ENCODE measurements around the gene DRD3.

Gene DRD3

DNA sequence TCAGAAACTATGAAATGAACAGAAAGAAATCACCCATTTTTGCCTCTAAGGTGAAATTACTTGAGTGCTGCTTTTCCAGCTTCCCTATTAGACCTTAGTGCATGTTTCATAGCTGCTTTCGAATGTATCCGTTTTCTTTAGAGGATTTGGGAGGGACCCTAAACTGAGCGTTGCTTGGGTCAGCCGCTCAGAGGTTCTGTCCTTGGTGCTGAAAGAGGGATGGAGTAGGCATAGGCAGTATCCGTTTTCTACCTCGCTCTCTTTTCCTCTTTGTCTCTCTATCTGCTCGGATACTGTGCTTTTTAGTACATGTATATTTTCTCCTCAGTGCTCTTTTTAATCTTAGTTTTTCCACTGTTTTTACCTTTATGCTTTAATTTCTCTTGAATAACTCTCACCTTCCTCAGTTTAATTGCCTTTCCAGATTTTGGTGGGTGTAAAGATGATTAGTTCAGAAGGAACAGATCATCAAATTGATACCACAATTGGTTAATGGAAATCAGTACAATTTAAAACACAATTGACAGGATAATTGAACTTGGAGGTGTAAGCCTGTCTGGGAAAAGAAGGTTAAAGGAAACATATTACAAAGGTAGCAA, at the start of gene DRD3:
Gene DRD3 (minus strand): TSS at position 283 of the 599 bp plus-strand sequence. CDS start 7,060 bp downstream, outside the sequence.
- peaks cover 11% of the 10 kb centered on the region for H3K27me3 Mint-ChIP-seq (ENCODE audit: low read depth)
- peaks cover 5% of the 10 kb centered on the region for H3K4me1 Mint-ChIP-seq (ENCODE audit: low read depth)
- no peak within 1 kb of the TSS for H3K27ac Mint-ChIP-seq
- H3K9me3 Mint-ChIP-seq: no peaks in the 10 kb centered on the region
- no peak for DNase-seq (ENCODE audit: low spot score)
- no peaks in the 10 kb centered on the region for H3K36me3 Mint-ChIP-seq (ENCODE audit: low read depth)
- H3K4me3 Mint-ChIP-seq: no peak within 1 kb of the TSS

DNA sequence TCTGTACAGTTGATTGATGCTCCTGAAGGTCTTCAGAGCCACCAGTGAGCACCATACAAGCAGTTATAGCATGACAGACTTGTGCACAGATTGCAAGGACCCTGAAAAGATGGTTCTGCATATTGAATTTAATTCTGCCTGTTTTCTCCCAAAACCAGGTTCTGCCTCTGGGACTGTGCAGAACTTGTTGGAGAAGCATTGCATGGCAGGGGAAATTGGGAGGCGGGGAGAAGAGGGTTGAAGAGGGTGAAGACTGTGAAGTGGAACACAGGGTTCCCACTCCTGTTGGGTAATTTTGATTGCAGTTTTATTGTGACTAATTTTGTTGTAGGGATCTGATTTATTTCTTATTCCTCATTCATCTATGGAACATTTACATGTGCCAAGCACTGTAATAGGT, 48.2 kb upstream of the DRD3 start:
- DNase-seq (ENCODE audit: low spot score): no peak
- peak overlapping the region; percentile 53 for H3K27ac Mint-ChIP-seq
- H3K9me3 Mint-ChIP-seq: peaks cover 31% of the 10 kb centered on the region
- peak overlapping the region; percentile 76 for H3K4me3 Mint-ChIP-seq
- no peaks in the 10 kb centered on the region for H3K27me3 Mint-ChIP-seq (ENCODE audit: low read depth)
- H3K4me1 Mint-ChIP-seq (ENCODE audit: low read depth): peaks cover 70% of the 10 kb centered on the region
- H3K36me3 Mint-ChIP-seq (ENCODE audit: low read depth): peaks cover 41% of the 10 kb centered on the region

DNA sequence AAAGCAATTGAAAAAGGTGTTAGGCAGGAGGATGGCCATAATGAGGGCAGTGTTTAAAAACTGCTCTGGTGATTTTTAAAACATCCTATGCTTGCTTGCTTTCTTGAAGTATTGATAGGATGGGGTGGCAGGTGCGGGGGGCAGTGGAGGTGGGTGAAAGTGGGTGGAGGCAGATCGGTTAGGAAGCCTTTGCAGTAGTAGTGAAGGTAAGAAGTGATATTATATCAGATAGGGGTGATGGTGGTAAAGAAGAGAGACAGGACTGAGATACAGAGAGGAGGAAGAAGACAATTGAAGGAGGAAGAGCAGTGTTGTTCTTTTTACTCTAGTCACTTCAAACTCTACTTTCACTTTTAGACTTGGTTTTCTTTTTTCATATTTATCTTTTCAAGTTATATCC, 47.5 kb upstream of the DRD3 start:
- Mint-ChIP-seq H3K27me3 (ENCODE audit: low read depth) (no peaks in the 10 kb centered on the region), H3K9me3 (peaks cover 31% of the 10 kb centered on the region), H3K4me1 (ENCODE audit: low read depth) (peaks cover 70% of the 10 kb centered on the region), H3K36me3 (ENCODE audit: low read depth) (peaks cover 43% of the 10 kb centered on the region), H3K27ac (peak overlapping the region; percentile 97), H3K4me3 (peak overlapping the region; percentile 76)
- DNase-seq (ENCODE audit: low spot score): no peak

DNA sequence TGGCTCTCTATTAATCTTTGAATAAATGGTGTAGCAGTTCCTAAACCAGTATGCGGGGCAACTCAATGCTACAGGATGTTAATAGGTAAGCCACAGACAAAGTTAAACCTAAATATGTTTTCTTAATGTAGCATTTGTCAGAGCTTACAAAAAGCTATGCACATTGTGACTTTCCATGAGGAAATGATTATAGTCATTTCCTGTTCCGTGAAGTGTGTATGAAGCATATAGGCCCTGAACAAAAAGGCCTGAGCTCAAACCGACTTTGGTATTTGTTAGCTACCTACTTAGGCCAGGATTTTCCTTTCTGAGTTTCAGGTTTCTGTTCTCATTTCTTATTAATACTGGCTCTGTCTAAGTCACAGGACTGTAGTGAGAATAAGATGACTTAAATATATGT, 44.3 kb upstream of the DRD3 start:
- H3K4me1 Mint-ChIP-seq (ENCODE audit: low read depth): peaks cover 73% of the 10 kb centered on the region
- H3K27me3 Mint-ChIP-seq (ENCODE audit: low read depth): no peaks in the 10 kb centered on the region
- peak overlapping the region; percentile 97 for H3K27ac Mint-ChIP-seq
- peak; percentile 37 for DNase-seq (ENCODE audit: low spot score)
- peak overlapping the region; percentile 50 for H3K4me3 Mint-ChIP-seq
- H3K9me3 Mint-ChIP-seq: peaks cover 31% of the 10 kb centered on the region
- H3K36me3 Mint-ChIP-seq (ENCODE audit: low read depth): peaks cover 37% of the 10 kb centered on the region

DNA sequence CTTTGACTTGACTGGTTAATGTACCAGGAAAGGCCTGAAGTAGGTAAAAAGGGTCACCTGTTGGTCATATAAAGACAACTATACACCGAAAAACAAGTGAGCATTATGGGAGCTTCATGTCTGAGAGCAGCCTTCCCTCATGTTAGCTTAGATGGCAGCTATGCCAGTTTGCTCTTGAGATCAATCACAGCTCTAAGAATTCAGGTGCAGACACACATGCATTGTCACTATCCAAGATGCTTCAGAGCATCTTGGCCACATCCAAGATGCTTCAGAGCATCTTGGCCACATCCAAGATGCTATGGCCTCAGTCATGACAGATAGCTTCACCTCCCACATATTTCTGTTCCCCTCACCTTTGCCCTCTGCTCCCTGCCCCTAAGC, 43.0 kb upstream of the DRD3 start:
- Mint-ChIP-seq H3K36me3 (ENCODE audit: low read depth) (peaks cover 38% of the 10 kb centered on the region), H3K9me3 (peaks cover 27% of the 10 kb centered on the region), H3K27me3 (ENCODE audit: low read depth) (no peaks in the 10 kb centered on the region), H3K4me1 (ENCODE audit: low read depth) (peaks cover 63% of the 10 kb centered on the region), H3K27ac (peak overlapping the region; percentile 97), H3K4me3 (peak overlapping the region; percentile 55)
- DNase-seq (ENCODE audit: low spot score): no peak

DNA sequence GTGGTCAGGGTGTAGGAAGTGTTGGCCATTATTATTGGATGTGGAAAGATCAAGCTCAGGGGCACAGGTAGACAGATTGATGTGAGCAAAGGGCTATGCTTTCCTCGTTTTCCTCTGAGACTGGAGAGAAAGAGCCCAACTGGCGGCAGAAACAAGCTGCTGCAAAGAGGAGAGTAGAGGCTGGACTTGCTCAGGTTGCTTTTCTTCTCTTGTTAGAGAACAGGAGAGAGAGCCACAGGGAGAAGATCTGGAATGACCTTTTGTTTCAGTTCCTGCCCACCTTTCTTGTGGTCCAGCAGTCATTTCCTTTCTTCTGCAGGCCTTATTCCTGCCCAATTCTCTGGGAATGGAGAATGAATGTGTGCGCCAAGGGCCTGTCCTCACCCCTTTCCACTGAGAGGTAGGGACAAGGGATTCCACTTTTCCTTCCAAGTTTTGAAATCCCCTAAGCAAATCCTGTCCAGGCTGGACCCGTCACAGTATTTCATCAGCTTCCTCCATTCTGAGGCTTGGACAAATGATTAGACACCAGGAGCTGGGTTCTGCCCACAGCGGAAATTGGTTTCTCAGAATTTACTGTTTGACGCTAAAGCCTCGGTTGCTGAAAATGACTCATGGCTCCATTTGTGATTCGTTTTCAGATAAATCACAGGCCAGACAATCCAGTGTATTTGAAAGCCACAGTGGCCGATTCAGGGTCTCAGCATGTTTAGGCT, 42.5 kb upstream of the DRD3 start:
- H3K9me3 Mint-ChIP-seq: peaks cover 27% of the 10 kb centered on the region
- peak overlapping the region; percentile 55 for H3K4me3 Mint-ChIP-seq
- peak; percentile 71 for DNase-seq (ENCODE audit: low spot score)
- H3K27ac Mint-ChIP-seq: peak overlapping the region; percentile 97
- H3K4me1 Mint-ChIP-seq (ENCODE audit: low read depth): peaks cover 58% of the 10 kb centered on the region
- no peaks in the 10 kb centered on the region for H3K27me3 Mint-ChIP-seq (ENCODE audit: low read depth)
- H3K36me3 Mint-ChIP-seq (ENCODE audit: low read depth): peaks cover 34% of the 10 kb centered on the region

DNA sequence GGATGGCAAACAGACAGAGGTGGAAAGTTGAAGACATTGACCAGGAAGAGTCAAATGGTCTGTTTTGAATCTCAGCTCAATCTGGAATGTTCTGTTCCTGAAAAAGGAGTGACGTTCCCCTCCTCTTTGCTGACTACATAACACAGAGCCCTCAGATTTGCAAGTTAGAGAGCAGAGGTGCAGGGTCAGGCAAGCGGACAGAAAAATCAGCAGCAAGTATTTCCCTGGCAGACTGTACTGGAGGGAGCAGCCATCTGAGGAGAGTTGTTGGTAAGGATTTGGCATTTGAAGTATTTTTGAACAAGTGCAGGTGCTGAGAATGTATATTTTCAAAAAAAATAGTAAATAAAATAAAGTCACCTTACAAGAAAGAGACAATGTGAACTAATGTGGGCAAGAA, 40.9 kb upstream of the DRD3 start:
- peaks cover 14% of the 10 kb centered on the region for H3K9me3 Mint-ChIP-seq
- H3K27me3 Mint-ChIP-seq (ENCODE audit: low read depth): no peaks in the 10 kb centered on the region
- peaks cover 20% of the 10 kb centered on the region for H3K36me3 Mint-ChIP-seq (ENCODE audit: low read depth)
- peaks cover 46% of the 10 kb centered on the region for H3K4me1 Mint-ChIP-seq (ENCODE audit: low read depth)
- no peak for DNase-seq (ENCODE audit: low spot score)
- H3K4me3 Mint-ChIP-seq: no peak overlapping the region
- H3K27ac Mint-ChIP-seq: peak overlapping the region; percentile 56

DNA sequence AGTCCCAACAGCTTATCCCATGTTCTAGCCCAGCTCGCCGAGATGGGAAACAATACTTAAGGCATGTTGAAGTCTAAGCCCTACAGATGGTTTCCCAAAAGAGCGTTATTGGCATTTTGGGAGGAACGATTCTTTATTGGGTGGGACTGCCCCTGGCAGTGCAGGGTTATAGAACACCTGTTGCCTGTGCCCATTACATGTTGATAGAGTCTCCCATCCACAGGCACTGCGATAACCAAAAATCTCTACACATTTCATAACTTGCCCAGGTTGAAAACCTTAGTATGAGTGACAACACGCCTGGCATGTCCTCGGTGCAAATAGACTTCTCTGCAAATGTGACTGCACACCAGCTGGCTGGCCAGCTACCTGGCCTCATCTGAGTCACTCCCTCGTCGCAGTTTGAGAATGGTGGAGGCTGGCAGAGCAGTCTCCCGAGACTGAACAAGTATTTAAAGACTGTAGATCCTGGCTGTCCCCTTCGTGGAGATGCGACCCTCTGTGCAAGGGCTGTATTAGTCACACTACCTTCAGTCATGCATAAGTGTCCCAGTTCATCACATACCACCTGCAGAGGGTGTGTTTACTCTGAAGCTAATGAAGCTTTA, 39.8 kb upstream of the DRD3 start:
- H3K27ac Mint-ChIP-seq: no peak overlapping the region
- peaks cover 4% of the 10 kb centered on the region for H3K9me3 Mint-ChIP-seq
- H3K4me1 Mint-ChIP-seq (ENCODE audit: low read depth): peaks cover 41% of the 10 kb centered on the region
- no peaks in the 10 kb centered on the region for H3K27me3 Mint-ChIP-seq (ENCODE audit: low read depth)
- no peak for DNase-seq (ENCODE audit: low spot score)
- H3K36me3 Mint-ChIP-seq (ENCODE audit: low read depth): peaks cover 11% of the 10 kb centered on the region
- H3K4me3 Mint-ChIP-seq: no peak overlapping the region

DNA sequence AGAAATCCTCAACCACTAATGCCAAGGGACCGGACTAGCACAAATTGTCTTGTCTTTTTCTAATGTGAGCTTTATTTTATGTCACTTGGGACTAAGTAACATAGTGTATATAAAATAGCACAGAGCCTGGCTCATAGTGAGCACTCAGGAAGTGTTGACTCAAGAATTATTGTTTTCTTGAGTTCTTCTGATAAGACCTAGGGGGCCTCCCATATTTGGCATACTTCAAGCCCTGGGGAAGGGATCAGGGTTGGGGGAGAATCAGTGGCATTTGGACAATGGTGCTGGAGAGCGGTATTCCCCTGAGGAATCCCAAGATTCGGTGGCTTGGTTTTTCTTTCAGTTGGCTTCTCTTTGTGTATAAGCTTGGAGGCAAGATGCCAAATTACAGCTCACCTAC, 39.2 kb upstream of the DRD3 start:
- no peak overlapping the region for H3K27ac Mint-ChIP-seq
- no peaks in the 10 kb centered on the region for H3K9me3 Mint-ChIP-seq
- H3K36me3 Mint-ChIP-seq (ENCODE audit: low read depth): peaks cover 8% of the 10 kb centered on the region
- peaks cover 42% of the 10 kb centered on the region for H3K4me1 Mint-ChIP-seq (ENCODE audit: low read depth)
- H3K27me3 Mint-ChIP-seq (ENCODE audit: low read depth): no peaks in the 10 kb centered on the region
- peak overlapping the region; percentile 24 for H3K4me3 Mint-ChIP-seq
- DNase-seq (ENCODE audit: low spot score): no peak

DNA sequence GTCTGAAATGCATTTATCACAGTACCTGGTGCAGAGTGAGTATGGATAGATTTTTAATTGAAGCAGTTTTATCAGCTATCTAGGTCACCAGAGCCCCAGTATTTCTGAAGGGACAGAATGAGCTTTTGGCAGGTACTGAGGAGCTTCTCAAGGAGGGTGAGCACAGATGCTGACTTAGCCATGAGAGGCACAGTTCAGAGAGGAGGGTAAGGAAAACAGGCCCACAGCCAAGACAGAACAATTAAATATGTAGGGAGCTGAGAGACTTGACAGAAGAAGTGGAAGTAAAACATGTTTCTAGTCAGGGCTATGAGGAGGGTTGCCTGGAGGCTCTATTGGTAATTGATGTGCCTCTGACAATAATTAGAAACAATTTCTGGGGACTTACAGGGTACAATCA, 38.4 kb upstream of the DRD3 start:
- Mint-ChIP-seq H3K9me3 (no peaks in the 10 kb centered on the region), H3K27ac (no peak overlapping the region), H3K36me3 (ENCODE audit: low read depth) (peaks cover 8% of the 10 kb centered on the region), H3K4me3 (peak overlapping the region; percentile 24), H3K4me1 (ENCODE audit: low read depth) (peaks cover 45% of the 10 kb centered on the region), H3K27me3 (ENCODE audit: low read depth) (no peaks in the 10 kb centered on the region)
- DNase-seq (ENCODE audit: low spot score): no peak

DNA sequence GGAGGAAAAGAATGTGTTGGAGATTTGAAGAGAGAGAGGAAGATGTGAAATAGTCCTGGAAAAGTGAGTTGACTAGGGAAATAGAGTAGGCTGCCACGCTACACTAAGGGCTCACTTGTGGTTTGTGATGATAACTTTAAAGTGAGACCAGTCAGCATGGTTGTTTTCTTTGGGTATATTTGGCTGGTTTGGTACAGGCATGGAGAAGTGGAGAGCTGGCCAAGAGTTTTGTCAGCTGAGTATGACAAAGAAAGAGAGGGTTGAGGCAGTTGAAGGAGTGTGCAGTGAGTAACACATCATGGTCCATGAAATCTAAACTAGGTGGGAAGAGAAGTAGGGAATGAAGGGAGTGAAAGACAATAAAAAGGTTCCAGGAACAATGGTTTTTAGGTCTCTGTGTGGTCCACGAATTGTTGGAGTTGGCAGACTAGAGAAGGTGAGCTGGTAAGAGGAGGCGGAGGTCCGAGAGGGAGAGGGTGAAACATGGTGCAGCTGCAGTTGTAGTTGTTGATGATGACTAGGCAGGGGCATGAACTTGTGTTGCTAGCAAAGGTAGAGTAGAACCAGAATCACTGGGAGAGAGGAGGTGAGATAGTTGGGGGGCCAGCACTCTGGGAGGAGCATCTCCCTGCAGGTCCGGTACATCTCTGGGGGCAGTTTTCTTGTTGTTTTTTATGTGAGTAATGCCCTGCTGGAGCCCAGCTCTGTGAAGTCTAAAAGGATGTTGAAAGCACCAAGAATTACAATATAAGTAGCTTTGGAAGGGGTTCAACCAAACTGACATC, 37.5 kb upstream of the DRD3 start:
- DNase-seq (ENCODE audit: low spot score): no peak
- no peaks in the 10 kb centered on the region for H3K9me3 Mint-ChIP-seq
- H3K36me3 Mint-ChIP-seq (ENCODE audit: low read depth): peaks cover 5% of the 10 kb centered on the region
- no peaks in the 10 kb centered on the region for H3K27me3 Mint-ChIP-seq (ENCODE audit: low read depth)
- H3K4me3 Mint-ChIP-seq: no peak overlapping the region
- peaks cover 41% of the 10 kb centered on the region for H3K4me1 Mint-ChIP-seq (ENCODE audit: low read depth)
- H3K27ac Mint-ChIP-seq: no peak overlapping the region

DNA sequence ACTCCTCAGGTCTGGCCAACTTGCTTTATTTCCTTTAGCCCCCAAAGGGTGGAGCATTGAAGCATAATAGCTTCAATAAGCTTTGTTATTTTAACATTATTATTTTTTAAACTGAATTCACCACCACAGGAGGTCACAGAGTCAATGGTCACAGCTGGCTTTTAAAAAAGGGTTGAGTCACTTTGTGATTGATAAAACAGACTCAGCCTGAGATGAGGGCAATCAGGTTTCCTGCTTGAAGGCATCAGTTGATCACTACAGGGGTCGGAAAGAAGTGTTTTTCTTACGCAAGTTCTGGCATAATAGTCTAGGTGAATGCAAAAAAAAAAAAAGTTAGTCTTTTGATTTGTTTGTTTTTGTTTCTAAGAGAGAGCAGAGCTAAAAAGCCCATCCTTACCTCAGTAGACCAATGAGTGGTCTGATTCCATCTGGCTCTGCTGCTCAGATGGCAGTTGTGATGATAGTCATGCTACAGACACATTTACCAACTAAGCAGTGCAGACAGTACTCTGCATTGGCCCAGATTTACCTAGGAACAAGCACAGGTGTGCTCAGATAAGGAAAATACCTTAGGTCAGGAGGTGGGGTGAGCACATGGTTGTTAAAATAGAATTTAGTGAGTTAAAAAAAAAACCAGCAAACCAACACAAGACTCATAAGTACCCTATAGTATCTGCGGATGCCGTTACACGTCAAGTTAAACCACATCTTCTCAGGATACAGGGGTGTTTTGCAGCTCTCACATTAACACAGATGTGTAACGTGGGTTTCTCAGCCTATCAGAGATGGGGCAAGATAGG, 35.9 kb upstream of the DRD3 start:
- H3K4me1 Mint-ChIP-seq (ENCODE audit: low read depth): peaks cover 26% of the 10 kb centered on the region
- no peak overlapping the region for H3K27ac Mint-ChIP-seq
- no peaks in the 10 kb centered on the region for H3K9me3 Mint-ChIP-seq
- DNase-seq (ENCODE audit: low spot score): peak; percentile 60
- peaks cover 5% of the 10 kb centered on the region for H3K36me3 Mint-ChIP-seq (ENCODE audit: low read depth)
- H3K27me3 Mint-ChIP-seq (ENCODE audit: low read depth): no peaks in the 10 kb centered on the region
- H3K4me3 Mint-ChIP-seq: no peak overlapping the region
